GM21526 (cell line): ENCODE data around the gene ESPL1.
"Not testable (repeated sequence)": the region's sequence is repeated elsewhere in the genome, so short reads cannot be mapped to it uniquely, and the experiment has no call there.

Experiments
- ATAC-seq: cut with Tn5 transposase; IDR thresholded peaks from one replicate; pipeline ENCODE4 v1.9.1; 2021; ENCODE audit warnings: moderate library complexity; ENCODE audit not compliant: unreplicated experiment, low FRiP score

ESPL1 gene

GRCh38 chr12:53330671-53331070, 62.6 kb downstream of the ESPL1 start:
- no peak for ATAC-seq

GRCh38 chr12:53332339-53332738, 64.2 kb downstream of the ESPL1 start:
- not testable (repeated sequence) for ATAC-seq

DNA sequence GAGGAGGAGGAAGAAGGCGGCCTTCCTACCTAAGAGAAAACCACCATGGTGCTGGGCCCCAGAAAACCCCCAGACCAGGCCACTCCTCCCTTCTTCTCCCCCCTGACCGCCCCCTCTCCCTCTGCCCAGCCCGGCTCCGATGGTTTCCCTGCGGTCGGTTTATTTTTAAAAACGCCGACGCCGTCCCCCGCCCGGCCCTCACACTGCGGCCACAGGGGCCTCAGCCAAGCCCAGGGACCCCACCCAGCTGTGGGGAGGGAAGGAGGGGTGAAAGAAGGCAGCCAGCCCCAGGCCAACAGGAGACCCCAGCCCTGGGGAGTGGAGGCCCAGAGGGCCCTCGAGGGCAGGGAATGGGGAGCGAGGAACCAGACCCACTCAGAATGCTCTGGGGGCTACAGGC, 64.6 kb downstream of the ESPL1 start:
- ATAC-seq, result no peak

- ATAC-seq, result no peak
Measured at GRCh38 chr12:53333289-53333688, 65.2 kb downstream of the ESPL1 start.

GRCh38 chr12:53333845-53334244, 65.7 kb downstream of the ESPL1 start:
- ATAC-seq, result no peak

GRCh38 chr12:53334822-53335221, 66.7 kb downstream of the ESPL1 start:
- ATAC-seq, result no peak

- no peak for ATAC-seq
Measured at GRCh38 chr12:53336181-53336681, 68.1 kb downstream of the ESPL1 start, which contains the start of gene SP7. Gene SP7, minus strand, starts transcription at chr12:53336354. Its CDS starts 708 bp downstream, at chr12:53335646.

DNA sequence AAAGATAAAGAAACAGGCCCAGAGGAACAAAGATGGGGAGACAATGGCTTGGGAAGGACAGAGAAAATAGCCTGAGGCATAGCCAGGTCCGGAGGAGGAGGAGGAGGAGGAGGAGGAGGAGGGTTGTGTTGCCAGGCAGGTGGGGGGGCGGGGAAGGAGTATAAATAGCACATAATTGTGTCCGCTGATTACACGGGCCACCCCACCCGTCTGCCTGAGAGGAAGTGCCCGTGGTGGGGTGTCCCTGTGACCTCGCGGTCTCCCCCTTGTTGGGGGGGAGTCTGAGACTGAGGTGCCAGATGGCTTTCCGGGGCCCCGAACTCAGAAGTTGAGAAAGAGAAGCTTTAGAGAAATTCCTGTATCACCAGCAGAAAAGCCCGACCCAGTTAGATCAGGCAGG, 69.9 kb downstream of the ESPL1 start:
- no peak for ATAC-seq

DNA sequence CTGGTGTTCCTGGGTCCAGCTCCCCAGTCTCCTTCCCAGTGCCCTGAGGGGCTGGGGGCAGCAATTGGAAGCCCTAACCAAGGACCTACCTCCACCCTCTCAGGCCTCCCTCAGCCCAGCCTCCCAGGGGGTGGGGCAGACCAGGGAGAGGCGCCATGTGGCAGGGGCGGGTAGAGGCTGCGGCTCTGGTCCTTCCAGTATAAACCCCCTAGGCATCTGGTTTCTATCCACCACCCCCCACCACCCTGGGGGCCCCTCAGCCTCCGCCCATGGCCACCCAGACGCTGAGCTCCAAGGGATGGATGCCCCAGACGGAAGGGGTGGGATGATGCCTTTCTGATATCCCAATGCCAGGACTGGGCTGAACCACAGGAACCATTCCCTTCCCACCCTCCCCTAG, 70.8 kb downstream of the ESPL1 start:
- no peak for ATAC-seq

- ATAC-seq, result no peak
Measured at GRCh38 chr12:53340398-53340797, 72.3 kb downstream of the ESPL1 start.
